Measurements from ENCODE around the gene CASP7. TPM values are rescaled to one million over a fixed set of nuclear protein-coding genes. Genes with fewer than 3 reads are reported as not detected.

The CASP7 gene
- total RNA-seq = 10 to 100 TPM; 17.4 to 35.1 (median 29.6) TPM

GRCh38 chr10:113679463-113680189 is at the start of gene CASP7:
TSS of gene CASP7 (plus strand) at chr10:113679912. CDS start at chr10:113697494, 17,582 bp downstream.
- peak within 1 kb of the TSS; percentile 85 to 99 (median 98) for H3K27ac ChIP-seq
- peaks cover 13 to 23% (median 20%) of the 10 kb centered on the region in 4 donors for H3K4me1 ChIP-seq
- 0% methylated on average over 12 to 33 of the region's 68 CpGs for WGBS, 2 donors
- peak within 1 kb of the TSS; percentile 81 to 98 (median 96) for H3K4me3 ChIP-seq
- no peaks in the 10 kb centered on the region for H3K27me3 ChIP-seq
- ATAC-seq (ENCODE audit: low FRiP score in 2 of 2) (peak; percentile 96 to 97), DNase-seq (peak; percentile 83 to 94)
- TF ChIP-seq POLR2A (IDR thresholded peaks at IDR 0.05) (peak in 3 of 4 donors; percentile 66 to 79 (median 75)), CTCF (IDR thresholded peaks at IDR 0.05) (peak in 2 of 6 experiments; percentile 11 to 15), POLR2AphosphoS5 (IDR thresholded peaks at IDR 0.05) (peak; percentile 58 to 84), EP300 (IDR thresholded peaks at IDR 0.05) (no peak)
- H3K9me3 ChIP-seq = no peaks in the 10 kb centered on the region
- H3K36me3 ChIP-seq = no peaks in the 10 kb centered on the region

- Histone ChIP-seq H3K36me3 (no peaks in the 10 kb centered on the region), H3K27me3 (no peaks in the 10 kb centered on the region), H3K4me1 (no peaks in the 10 kb centered on the region), H3K9me3 (peaks cover 0 to 5% (median 2%) of the 10 kb centered on the region in 4 donors), H3K4me3 (no peak overlapping the region), H3K27ac (no peak overlapping the region)
- 89 to 93% methylated on average over 5 of the region's 5 CpGs for WGBS, 2 donors
- TF ChIP-seq POLR2A (IDR thresholded peaks at IDR 0.05) (no peak), EP300 (IDR thresholded peaks at IDR 0.05) (no peak), CTCF (IDR thresholded peaks at IDR 0.05) (no peak), POLR2AphosphoS5 (IDR thresholded peaks at IDR 0.05) (no peak)
- ATAC-seq (ENCODE audit: low FRiP score in 2 of 2) (no peak), DNase-seq (no peak)
These were observed 48.7 kb upstream of the CASP7 start for GRCh38 chr10:113630929-113631533.

- ATAC-seq (ENCODE audit: low FRiP score in 2 of 2) = no peak
These were observed 47.9 kb upstream of the CASP7 start for GRCh38 chr10:113631684-113632367.

GRCh38 chr10:113639966-113640365 is 39.7 kb upstream of the CASP7 start:
- Histone ChIP-seq H3K36me3 (no peaks in the 10 kb centered on the region), H3K27ac (no peak overlapping the region), H3K9me3 (no peaks in the 10 kb centered on the region), H3K4me3 (no peak overlapping the region), H3K27me3 (no peaks in the 10 kb centered on the region), H3K4me1 (peaks cover 0 to 16% (median 5%) of the 10 kb centered on the region in 4 donors)
- 70 to 80% methylated on average over 3 of the region's 3 CpGs for WGBS, 2 donors
- ATAC-seq (ENCODE audit: low FRiP score in 2 of 2) = no peak
- TF ChIP-seq EP300 (IDR thresholded peaks at IDR 0.05) = no peak
- TF ChIP-seq POLR2AphosphoS5 (IDR thresholded peaks at IDR 0.05) = no peak
- no peak for TF ChIP-seq CTCF (IDR thresholded peaks at IDR 0.05)
- no peak for TF ChIP-seq POLR2A (IDR thresholded peaks at IDR 0.05)
- DNase-seq = no peak

More at GRCh38 chr10:113631684-113632367, 47.9 kb upstream of the CASP7 start:
- TF ChIP-seq POLR2AphosphoS5 (IDR thresholded peaks at IDR 0.05) = no peak
- TF ChIP-seq EP300 (IDR thresholded peaks at IDR 0.05) = no peak
- TF ChIP-seq POLR2A (IDR thresholded peaks at IDR 0.05) = no peak
- no peak for TF ChIP-seq CTCF (IDR thresholded peaks at IDR 0.05)
- peaks cover 0 to 5% (median 2%) of the 10 kb centered on the region in 4 donors for H3K9me3 ChIP-seq
- H3K36me3 ChIP-seq = no peaks in the 10 kb centered on the region
- H3K4me3 ChIP-seq = no peak overlapping the region
- H3K27me3 ChIP-seq = no peaks in the 10 kb centered on the region
- H3K4me1 ChIP-seq = no peaks in the 10 kb centered on the region
- WGBS, 2 donors = 62 to 69% methylated on average over 6 of the region's 6 CpGs
- DNase-seq = no peak
- H3K27ac ChIP-seq = no peak overlapping the region
